WTC11 (cell line): ENCODE data around the gene SLC15A4. TPM values are rescaled to one million over a fixed set of nuclear protein-coding genes. Genes with fewer than 3 reads are reported as not detected.

Source experiments
- ATAC-seq: fragments of 200-7000 bp; cut with Tn5 transposase; 2 replicates; pipeline ENCODE4 v1.10.0; 2021; ENCODE audit warnings: mild to moderate bottlenecking, moderate library complexity
- CTCF ChIA-PET: fragments of 300-600 bp; sonication (Branson Sonifier 250); formaldehyde crosslinking; loops from one replicate; lab custom pipeline; 2021; ENCODE audit warnings: antibody characterized with exemption; lab: Charles Lee
- POLR2A ChIA-PET: fragments of 350-600 bp; sonication (Branson Sonifier 250); formaldehyde crosslinking; loops from one replicate; lab custom pipeline; 2021; ENCODE audit warnings: antibody characterized with exemption; lab: Charles Lee
- DNase-seq: peaks from one replicate; pipeline ENCODE4 v3.0.0; 2021; ENCODE audit warnings: low spot score
- H3K27ac Mint-ChIP-seq: 2 replicates; pipeline ENCODE4 v1.8.0; 2021; ENCODE audit warnings: mixed read lengths
- H3K27me3 Mint-ChIP-seq: 2 replicates; pipeline ENCODE4 v1.8.0; 2021; ENCODE audit warnings: low read depth, mild to moderate bottlenecking, moderate library complexity, mixed read lengths
- H3K36me3 Mint-ChIP-seq: 2 replicates; pipeline ENCODE4 v1.8.0; 2021; ENCODE audit warnings: mixed read lengths
- H3K4me1 Mint-ChIP-seq: 2 replicates; pipeline ENCODE4 v1.8.0; 2022; ENCODE audit warnings: mixed read lengths
- H3K4me3 Mint-ChIP-seq: 2 replicates; pipeline ENCODE4 v1.8.0; 2021; ENCODE audit warnings: mild to moderate bottlenecking, moderate library complexity, mixed read lengths
- H3K9me3 Mint-ChIP-seq: 2 replicates; pipeline ENCODE4 v1.8.0; 2021; ENCODE audit warnings: mixed read lengths
- HMGA2 ChIP-seq: fragments of 250-450 bp; sonication (Bioruptor Pico); IDR thresholded peaks from 2 replicates; pipeline ENCODE4 v1.4.0; 2021; ENCODE audit warnings: mild to moderate bottlenecking, moderate library complexity
- IRF2 ChIP-seq: sonication (generic); formaldehyde crosslinking; IDR thresholded peaks from 2 replicates; pipeline ENCODE4 v1.8.0; 2022; ENCODE audit warnings: low read depth, missing genetic modification reagents, borderline replicate concordance
- MXD4 ChIP-seq: fragments of 250-450 bp; sonication (Bioruptor Pico); IDR thresholded peaks from 2 replicates; pipeline ENCODE4 v1.8.0; 2021; ENCODE audit warnings: mild to moderate bottlenecking, moderate library complexity, borderline replicate concordance
- MYBL2 ChIP-seq: sonication (generic); formaldehyde crosslinking; IDR thresholded peaks from 2 replicates; pipeline ENCODE4 v1.8.1; 2023; ENCODE audit warnings: mild to moderate bottlenecking, moderate library complexity, missing genetic modification reagents
- NFYB ChIP-seq: sonication (generic); formaldehyde crosslinking; conservative IDR thresholded peaks from 2 replicates; pipeline ENCODE4 v1.8.0; 2022; ENCODE audit warnings: low read depth, missing genetic modification reagents
- RELA ChIP-seq: sonication (generic); formaldehyde crosslinking; IDR thresholded peaks from 2 replicates; pipeline ENCODE4 v1.8.1; 2022; ENCODE audit warnings: missing genetic modification reagents, mild to moderate bottlenecking, borderline replicate concordance
- SP1 ChIP-seq: sonication (generic); formaldehyde crosslinking; conservative IDR thresholded peaks from 2 replicates; pipeline ENCODE4 v1.8.1; 2022; ENCODE audit warnings: missing genetic modification reagents
- TEAD4 ChIP-seq: sonication (generic); formaldehyde crosslinking; IDR thresholded peaks from 2 replicates; pipeline ENCODE4 v1.8.0; 2022; ENCODE audit warnings: mild to moderate bottlenecking, missing genetic modification reagents
- TP53 ChIP-seq: sonication (generic); formaldehyde crosslinking; IDR thresholded peaks from 2 replicates; pipeline ENCODE4 v1.8.1; 2023; ENCODE audit warnings: mild to moderate bottlenecking, missing genetic modification reagents
- ZNF396 ChIP-seq: fragments of 250-450 bp; sonication (Bioruptor Pico); IDR thresholded peaks from 2 replicates; pipeline ENCODE4 v1.8.0; 2021; ENCODE audit warnings: mild to moderate bottlenecking, moderate library complexity, borderline replicate concordance
- ZNF671 ChIP-seq: fragments of 250-450 bp; sonication (Bioruptor Pico); IDR thresholded peaks from 2 replicates; pipeline ENCODE4 v1.8.0; 2021; ENCODE audit warnings: mild to moderate bottlenecking
- total RNA-seq: library from RNA; stranded (reverse); gene quantifications from 3 replicates; pipeline ENCODE4 v1.2.3, GENCODE V29; 2021
- TF ChIP-seq, protein P1 (sequence below): sonication (generic); formaldehyde crosslinking; IDR thresholded peaks from 2 replicates; pipeline ENCODE4 v1.8.0; 2023; ENCODE audit warnings: missing genetic modification reagents
- TF ChIP-seq, protein P2 (sequence below): fragments of 250-450 bp; sonication (Bioruptor Pico); IDR thresholded peaks from 2 replicates; pipeline ENCODE4 v2.1.2; 2022; ENCODE audit warnings: mild to moderate bottlenecking, moderate library complexity
- TF ChIP-seq, protein P3 (sequence below): sonication (generic); formaldehyde crosslinking; conservative IDR thresholded peaks from 2 replicates; pipeline ENCODE4 v1.8.1; 2023; ENCODE audit warnings: mild to moderate bottlenecking, low read depth, missing genetic modification reagents, moderate library complexity
- TF ChIP-seq, protein P4 (sequence below): sonication (generic); formaldehyde crosslinking; IDR thresholded peaks from 2 replicates; pipeline ENCODE4 v1.8.1; 2023; ENCODE audit warnings: mild to moderate bottlenecking, missing genetic modification reagents, borderline replicate concordance
- TF ChIP-seq, protein P5 (sequence below): sonication (generic); formaldehyde crosslinking; IDR thresholded peaks from 2 replicates; pipeline ENCODE4 v1.8.1; 2022; ENCODE audit warnings: missing genetic modification reagents, borderline replicate concordance
- TF ChIP-seq, protein P6 (sequence below): fragments of 250-450 bp; sonication (Bioruptor Pico); IDR thresholded peaks from 2 replicates; pipeline ENCODE4 v1.9.0; 2021; ENCODE audit warnings: mild to moderate bottlenecking

SLC15A4 gene
- total RNA-seq, 1 experiment from 2014 or later = 6.4 TPM

DNA sequence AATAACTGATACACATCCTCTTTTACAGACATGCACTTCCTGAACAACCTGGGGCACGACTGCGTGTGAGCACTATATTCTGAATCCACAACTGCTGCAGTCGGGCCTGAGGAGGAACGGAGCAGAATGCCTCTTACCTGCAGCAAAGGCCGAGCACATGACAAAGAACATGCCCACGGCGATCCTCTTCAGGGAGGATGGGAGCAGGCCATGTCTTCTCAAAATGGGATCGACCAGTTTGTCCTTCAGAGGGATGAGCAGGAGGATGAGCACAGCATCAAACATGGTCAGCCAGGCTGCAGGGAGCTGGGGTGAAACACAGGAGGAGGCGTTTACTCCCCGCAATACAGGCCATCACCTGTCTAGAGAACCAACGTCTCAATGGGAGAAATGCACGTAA, 15.1 kb downstream of the SLC15A4 start:
- Mint-ChIP-seq H3K4me1 (no peaks in the 10 kb centered on the region), H3K4me3 (no peak overlapping the region), H3K9me3 (peaks cover 41% of the 10 kb centered on the region), H3K27ac (no peak overlapping the region), H3K36me3 (peaks cover 71% of the 10 kb centered on the region), H3K27me3 (no peaks in the 10 kb centered on the region)
- ATAC-seq = no peak
- POLR2A ChIA-PET = no interaction called here
- CTCF ChIA-PET = no interaction called here
- TF ChIP-seq, protein P1, sequence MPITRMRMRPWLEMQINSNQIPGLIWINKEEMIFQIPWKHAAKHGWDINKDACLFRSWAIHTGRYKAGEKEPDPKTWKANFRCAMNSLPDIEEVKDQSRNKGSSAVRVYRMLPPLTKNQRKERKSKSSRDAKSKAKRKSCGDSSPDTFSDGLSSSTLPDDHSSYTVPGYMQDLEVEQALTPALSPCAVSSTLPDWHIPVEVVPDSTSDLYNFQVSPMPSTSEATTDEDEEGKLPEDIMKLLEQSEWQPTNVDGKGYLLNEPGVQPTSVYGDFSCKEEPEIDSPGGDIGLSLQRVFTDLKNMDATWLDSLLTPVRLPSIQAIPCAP = no peak
- TF ChIP-seq, protein P2, sequence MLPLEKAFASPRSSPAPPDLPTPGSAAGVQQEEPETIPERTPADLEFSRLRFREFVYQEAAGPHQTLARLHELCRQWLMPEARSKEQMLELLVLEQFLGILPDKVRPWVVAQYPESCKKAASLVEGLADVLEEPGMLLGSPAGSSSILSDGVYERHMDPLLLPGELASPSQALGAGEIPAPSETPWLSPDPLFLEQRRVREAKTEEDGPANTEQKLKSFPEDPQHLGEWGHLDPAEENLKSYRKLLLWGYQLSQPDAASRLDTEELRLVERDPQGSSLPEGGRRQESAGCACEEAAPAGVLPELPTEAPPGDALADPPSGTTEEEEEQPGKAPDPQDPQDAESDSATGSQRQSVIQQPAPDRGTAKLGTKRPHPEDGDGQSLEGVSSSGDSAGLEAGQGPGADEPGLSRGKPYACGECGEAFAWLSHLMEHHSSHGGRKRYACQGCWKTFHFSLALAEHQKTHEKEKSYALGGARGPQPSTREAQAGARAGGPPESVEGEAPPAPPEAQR (CRISPR knock-in tag) = no peak
- TF ChIP-seq IRF2 (no peak), TEAD4 (CRISPR knock-in tag) (no peak), ZNF396 (CRISPR knock-in tag) (no peak), HMGA2 (no peak), ZNF671 (no peak), SP1 (CRISPR knock-in tag) (no peak), MXD4 (CRISPR knock-in tag) (no peak), TP53 (CRISPR knock-in tag) (no peak), MYBL2 (no peak), NFYB (CRISPR knock-in tag) (no peak), RELA (CRISPR knock-in tag) (no peak)
- TF ChIP-seq, protein P3, sequence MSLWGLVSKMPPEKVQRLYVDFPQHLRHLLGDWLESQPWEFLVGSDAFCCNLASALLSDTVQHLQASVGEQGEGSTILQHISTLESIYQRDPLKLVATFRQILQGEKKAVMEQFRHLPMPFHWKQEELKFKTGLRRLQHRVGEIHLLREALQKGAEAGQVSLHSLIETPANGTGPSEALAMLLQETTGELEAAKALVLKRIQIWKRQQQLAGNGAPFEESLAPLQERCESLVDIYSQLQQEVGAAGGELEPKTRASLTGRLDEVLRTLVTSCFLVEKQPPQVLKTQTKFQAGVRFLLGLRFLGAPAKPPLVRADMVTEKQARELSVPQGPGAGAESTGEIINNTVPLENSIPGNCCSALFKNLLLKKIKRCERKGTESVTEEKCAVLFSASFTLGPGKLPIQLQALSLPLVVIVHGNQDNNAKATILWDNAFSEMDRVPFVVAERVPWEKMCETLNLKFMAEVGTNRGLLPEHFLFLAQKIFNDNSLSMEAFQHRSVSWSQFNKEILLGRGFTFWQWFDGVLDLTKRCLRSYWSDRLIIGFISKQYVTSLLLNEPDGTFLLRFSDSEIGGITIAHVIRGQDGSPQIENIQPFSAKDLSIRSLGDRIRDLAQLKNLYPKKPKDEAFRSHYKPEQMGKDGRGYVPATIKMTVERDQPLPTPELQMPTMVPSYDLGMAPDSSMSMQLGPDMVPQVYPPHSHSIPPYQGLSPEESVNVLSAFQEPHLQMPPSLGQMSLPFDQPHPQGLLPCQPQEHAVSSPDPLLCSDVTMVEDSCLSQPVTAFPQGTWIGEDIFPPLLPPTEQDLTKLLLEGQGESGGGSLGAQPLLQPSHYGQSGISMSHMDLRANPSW (CRISPR knock-in tag) = no peak
- TF ChIP-seq, protein P4, sequence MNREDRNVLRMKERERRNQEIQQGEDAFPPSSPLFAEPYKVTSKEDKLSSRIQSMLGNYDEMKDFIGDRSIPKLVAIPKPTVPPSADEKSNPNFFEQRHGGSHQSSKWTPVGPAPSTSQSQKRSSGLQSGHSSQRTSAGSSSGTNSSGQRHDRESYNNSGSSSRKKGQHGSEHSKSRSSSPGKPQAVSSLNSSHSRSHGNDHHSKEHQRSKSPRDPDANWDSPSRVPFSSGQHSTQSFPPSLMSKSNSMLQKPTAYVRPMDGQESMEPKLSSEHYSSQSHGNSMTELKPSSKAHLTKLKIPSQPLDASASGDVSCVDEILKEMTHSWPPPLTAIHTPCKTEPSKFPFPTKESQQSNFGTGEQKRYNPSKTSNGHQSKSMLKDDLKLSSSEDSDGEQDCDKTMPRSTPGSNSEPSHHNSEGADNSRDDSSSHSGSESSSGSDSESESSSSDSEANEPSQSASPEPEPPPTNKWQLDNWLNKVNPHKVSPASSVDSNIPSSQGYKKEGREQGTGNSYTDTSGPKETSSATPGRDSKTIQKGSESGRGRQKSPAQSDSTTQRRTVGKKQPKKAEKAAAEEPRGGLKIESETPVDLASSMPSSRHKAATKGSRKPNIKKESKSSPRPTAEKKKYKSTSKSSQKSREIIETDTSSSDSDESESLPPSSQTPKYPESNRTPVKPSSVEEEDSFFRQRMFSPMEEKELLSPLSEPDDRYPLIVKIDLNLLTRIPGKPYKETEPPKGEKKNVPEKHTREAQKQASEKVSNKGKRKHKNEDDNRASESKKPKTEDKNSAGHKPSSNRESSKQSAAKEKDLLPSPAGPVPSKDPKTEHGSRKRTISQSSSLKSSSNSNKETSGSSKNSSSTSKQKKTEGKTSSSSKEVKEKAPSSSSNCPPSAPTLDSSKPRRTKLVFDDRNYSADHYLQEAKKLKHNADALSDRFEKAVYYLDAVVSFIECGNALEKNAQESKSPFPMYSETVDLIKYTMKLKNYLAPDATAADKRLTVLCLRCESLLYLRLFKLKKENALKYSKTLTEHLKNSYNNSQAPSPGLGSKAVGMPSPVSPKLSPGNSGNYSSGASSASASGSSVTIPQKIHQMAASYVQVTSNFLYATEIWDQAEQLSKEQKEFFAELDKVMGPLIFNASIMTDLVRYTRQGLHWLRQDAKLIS (CRISPR knock-in tag) = no peak
- TF ChIP-seq, protein P5, sequence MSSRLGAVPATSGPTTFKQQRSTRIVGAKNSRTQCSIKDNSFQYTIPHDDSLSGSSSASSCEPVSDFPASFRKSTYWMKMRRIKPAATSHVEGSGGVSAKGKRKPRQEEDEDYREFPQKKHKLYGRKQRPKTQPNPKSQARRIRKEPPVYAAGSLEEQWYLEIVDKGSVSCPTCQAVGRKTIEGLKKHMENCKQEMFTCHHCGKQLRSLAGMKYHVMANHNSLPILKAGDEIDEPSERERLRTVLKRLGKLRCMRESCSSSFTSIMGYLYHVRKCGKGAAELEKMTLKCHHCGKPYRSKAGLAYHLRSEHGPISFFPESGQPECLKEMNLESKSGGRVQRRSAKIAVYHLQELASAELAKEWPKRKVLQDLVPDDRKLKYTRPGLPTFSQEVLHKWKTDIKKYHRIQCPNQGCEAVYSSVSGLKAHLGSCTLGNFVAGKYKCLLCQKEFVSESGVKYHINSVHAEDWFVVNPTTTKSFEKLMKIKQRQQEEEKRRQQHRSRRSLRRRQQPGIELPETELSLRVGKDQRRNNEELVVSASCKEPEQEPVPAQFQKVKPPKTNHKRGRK (CRISPR knock-in tag) = no peak
- TF ChIP-seq, protein P6, sequence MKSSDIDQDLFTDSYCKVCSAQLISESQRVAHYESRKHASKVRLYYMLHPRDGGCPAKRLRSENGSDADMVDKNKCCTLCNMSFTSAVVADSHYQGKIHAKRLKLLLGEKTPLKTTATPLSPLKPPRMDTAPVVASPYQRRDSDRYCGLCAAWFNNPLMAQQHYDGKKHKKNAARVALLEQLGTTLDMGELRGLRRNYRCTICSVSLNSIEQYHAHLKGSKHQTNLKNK = no peak
- TF ChIP-seq, all 79 proteins: peak for 0
- DNase-seq = no peak
